ENCODE data around the gene ACSL1. TPM values are rescaled to one million over a fixed set of nuclear protein-coding genes. Genes with fewer than 3 reads are reported as not detected.
A peak's percentile ranks its signal among the peaks of the same experiment; 100 is the strongest.

Gene ACSL1
- total and polyA plus RNA-seq, 9 of the 15 experiments (the other 6 are each of a cell fraction or from before 2014, with no cell fraction given): 6.7 to 24.1 (median 15.0) TPM

- no peaks in the 10 kb centered on the region for H3K36me3 ChIP-seq (ENCODE audit: control insufficient read depth, insufficient read depth, low read length)
- ATAC-seq: no peak
- H3K4me1 ChIP-seq (replicated peaks in 1 of 2; ENCODE audit: control insufficient read depth in 2 of 2, insufficient read depth in 2 of 2, low read length in 2 of 2): peaks cover 10 to 14% of the 10 kb centered on the region in 2 experiments
- H3K9me1 ChIP-seq (ENCODE audit: control insufficient read depth, insufficient read depth, low read length): no peaks in the 10 kb centered on the region
- H4K20me1 ChIP-seq (replicated peaks; ENCODE audit: control insufficient read depth, insufficient read depth, low read length): no peaks in the 10 kb centered on the region
- 65% methylated on average over 3 of the region's 3 CpGs for WGBS (ENCODE audit: insufficient coverage, low coverage, missing lambda C conversion rate)
- H3K4me3 ChIP-seq: no peak overlapping the region
- POLR2A ChIA-PET: no interaction called here
- no peak for FAIRE-seq
- no peak overlapping the region for H2AFZ ChIP-seq (ENCODE audit: low read depth, low read length)
- no peaks in the 10 kb centered on the region; the same call in 2 of the 3 replicates for H3K79me2 ChIP-seq (ENCODE audit: control insufficient read depth, insufficient read depth, low read length)
- in situ Hi-C loops (cut with MboI) (no loop called here), intact Hi-C loops (cut with micrococcal nuclease) (no loop called here)
- no peak overlapping the region for H3K9ac ChIP-seq (ENCODE audit: insufficient read depth in 1 of 2, low read depth in 2 of 2, low read length in 2 of 2)
- CTCF ChIA-PET (ENCODE audit: low intra/inter-chr PET ratio): no interaction called here
- no peak for TF ChIP-seq ETV5 (CRISPR knock-in tag; IDR thresholded peaks at IDR 0.05; ENCODE audit: low read depth)
- peak; percentile 16; the same call in 1 of the 2 replicates for TF ChIP-seq CREM (IDR thresholded peaks at IDR 0.05; ENCODE audit: low read depth)
- TF ChIP-seq U2AF1 (optimal IDR thresholded peaks at IDR 0.05; ENCODE audit: low read depth, low read length): no peak
- no peak for TF ChIP-seq E2F8 (IDR thresholded peaks at IDR 0.05; ENCODE audit: low read depth, partially characterized antibody)
- BruUV-seq (replicated peaks): no TSS peak
- DNase-seq (ENCODE audit: extremely low read depth in 1 of 4, low spot score in 3 of 4): no peak
- H3K27ac ChIP-seq (ENCODE audit: extremely low read depth, low read depth, low read length): no peak overlapping the region
- no peak overlapping the region for H3K4me2 ChIP-seq (ENCODE audit: insufficient read depth, low read length)
- no peaks in the 10 kb centered on the region for H3K9me3 ChIP-seq (replicated peaks; ENCODE audit: control insufficient read depth, insufficient read depth, low read depth, low read length)
- H3K27me3 ChIP-seq (ENCODE audit: control insufficient read depth in 2 of 2, insufficient read depth in 2 of 2, low read length in 2 of 2): no peaks in the 10 kb centered on the region
These were observed 22.7 kb upstream of the ACSL1 start for GRCh38 chr4:184848510-184848909.

Measured in K562 (cell line).